DMS153 treated with DMSO at 0.1 percent for 48 hours (cell line): ENCODE results near the gene BEST3.

Experiments used
- DNase-seq: peaks from one replicate; lab custom pipeline; 2025; ENCODE audit not compliant: unreplicated experiment; lab: John Stamatoyannopoulos, UW

BEST3 gene

GRCh38 chr12:69655616-69656340 lies 43.3 kb downstream of the BEST3 start:
- no peak for DNase-seq

DNA sequence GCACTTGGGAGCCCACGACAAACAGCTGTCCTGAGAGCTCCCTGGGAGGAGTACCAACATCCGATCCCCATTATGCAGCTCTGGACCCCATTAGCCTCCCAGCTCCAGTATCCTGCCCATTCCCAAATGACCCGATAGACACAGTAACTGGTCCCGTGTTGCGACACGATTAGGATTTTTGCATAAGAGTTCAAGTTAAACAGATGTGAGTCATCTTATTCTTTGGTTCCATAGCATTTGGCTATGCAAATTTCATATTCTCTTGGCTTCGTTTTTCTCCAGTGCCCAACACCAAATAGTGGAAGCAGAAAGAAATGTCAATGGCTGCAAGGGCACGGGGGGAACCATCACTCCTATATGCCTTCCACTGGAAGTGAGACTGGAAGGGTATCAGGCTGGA lies 45.4 kb downstream of the BEST3 start:
- no peak for DNase-seq

- no peak for DNase-seq
These were observed 47.2 kb downstream of the BEST3 start for GRCh38 chr12:69651922-69652321.

DNA sequence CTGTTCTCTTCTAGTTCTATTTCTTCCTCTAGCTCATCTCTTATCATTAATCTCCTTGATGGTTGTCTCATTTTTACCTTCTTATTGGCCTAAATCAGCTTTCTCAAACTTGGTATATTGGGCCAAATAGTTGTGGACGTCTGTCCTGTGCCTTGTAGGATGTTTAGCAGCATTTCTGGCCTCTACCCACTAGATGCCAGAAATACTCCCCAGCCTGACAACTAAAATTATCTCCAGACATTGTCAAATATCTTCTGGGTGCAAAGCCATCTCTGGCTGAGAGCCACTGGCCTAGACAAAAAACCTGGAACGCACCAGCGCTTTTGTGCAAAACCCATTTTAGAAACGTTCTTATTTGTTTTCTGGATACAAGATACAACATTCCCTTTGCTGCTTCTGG lies 49.6 kb downstream of the BEST3 start:
- no peak for DNase-seq

DNA sequence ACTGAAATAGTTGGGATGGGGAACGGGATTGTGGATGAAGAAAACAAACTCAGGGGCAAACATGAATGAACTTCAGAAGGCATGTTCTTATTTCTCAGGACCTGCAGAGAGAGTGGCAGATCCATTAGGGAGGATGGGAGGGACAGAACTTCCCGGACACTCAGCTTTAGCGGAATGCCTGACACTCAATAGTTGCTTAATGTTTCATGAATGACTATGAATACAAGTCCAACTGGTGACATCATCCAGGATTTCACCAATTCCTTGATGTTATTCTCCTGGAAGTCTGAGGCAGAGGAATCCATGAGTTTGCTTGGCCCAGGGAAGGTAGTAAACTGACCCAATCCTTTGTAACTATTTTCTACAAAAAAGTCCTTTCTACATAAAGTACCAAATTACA lies 50.6 kb downstream of the BEST3 start:
- no peak for DNase-seq

GRCh38 chr12:69647178-69647577 lies 51.9 kb downstream of the BEST3 start:
- DNase-seq = no peak

- DNase-seq = no peak
These were observed 54.1 kb downstream of the BEST3 start for GRCh38 chr12:69645031-69645430.

- no peak for DNase-seq
These were observed 54.6 kb downstream of the BEST3 start for GRCh38 chr12:69644511-69644910.

GRCh38 chr12:69642531-69642930 lies 56.6 kb downstream of the BEST3 start:
- DNase-seq = no peak

DNA sequence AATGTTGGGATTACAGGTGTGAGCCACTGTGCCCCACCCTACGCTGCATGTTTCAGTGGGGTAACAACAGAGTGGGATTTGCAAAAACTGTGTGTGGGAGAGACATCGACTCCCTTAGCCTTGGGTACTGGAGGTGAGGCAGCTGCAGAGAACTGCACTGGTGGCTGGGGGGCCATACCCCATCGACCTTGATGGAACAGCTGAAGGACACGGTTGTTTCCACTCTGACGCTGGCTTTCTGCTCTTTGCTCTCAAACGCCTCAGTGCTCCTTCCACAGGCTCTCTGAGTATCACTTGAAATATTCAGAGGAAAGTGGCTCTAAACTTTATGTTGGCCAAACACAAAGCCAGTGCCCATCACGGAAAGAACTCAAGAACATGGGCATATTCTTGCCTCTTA lies 57.6 kb downstream of the BEST3 start:
- DNase-seq = no peak

DNA sequence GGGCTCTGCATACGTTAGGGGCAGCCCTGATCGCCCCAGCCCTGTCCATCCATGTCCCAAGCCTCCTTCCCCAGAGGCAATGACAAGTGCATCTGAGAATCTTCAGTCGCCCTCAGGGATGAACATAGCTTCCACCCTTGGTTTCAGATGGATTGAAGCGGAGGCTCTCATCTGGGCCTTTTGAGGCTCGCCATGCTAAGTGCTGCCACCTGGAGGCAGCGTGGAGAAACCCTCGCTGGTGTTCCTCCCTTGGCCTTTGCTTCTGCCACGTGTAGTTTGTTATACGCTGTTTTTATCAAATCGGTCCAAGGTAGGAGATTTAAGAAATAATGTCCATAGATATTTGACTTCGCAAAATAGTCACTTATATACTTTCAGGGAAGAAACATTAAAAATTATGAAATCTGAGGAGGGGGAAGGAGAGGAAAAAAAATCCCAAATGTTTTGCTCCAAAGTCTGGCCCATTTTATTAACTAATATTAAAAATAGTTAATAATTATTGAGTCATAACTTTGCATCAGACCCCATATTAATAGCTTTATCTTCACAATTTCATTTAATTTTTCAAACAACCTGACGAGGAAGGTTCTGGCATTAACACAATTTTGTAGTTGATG lies 59.6 kb downstream of the BEST3 start:
- DNase-seq = peak; percentile 21

DNA sequence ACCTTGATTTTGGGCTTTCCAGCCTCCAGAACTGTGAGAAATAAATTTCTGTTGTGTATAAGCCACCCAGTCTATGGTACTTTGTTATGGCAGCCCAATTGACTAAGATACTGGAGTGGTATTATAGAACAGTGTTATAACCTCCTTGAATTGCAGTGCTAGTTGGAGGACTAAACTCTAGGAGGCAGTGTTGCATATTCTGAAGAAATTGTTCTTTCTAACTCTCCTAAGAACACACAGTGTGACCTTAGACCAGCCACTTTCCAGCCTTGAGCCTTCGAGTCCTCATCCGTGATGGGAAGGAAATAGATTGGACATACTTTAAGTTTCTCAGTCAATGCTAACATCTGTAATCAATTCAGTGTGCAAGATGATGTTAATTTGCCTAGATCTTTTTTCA lies 66.0 kb downstream of the BEST3 start:
- no peak for DNase-seq

- no peak for DNase-seq
These were observed 68.9 kb downstream of the BEST3 start for GRCh38 chr12:69630191-69630590.

- no peak for DNase-seq
These were observed 71.6 kb downstream of the BEST3 start for GRCh38 chr12:69627501-69627900.

DNA sequence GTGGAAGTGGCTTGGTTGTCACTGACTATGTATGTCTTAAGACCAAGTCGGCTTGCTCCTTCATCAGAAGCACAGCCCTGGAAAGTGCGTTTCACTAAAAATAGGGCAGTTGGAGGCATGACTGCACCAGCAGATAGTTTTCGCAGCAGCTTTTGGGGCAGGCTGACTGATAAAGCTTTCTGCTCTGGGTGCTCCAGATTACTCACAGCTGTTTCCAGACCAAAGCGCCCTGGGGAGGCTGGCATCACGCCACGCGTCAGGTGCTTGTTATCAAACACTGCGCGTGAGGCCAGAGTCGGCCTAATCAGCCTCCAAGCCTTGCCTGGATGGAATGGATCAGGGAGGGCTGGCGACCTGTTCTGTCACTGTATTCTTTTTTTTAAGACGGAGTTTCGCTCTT lies 75.1 kb downstream of the BEST3 start:
- peak; percentile 13 for DNase-seq

GRCh38 chr12:69621551-69621950 lies 77.6 kb downstream of the BEST3 start:
- no peak for DNase-seq

DNA sequence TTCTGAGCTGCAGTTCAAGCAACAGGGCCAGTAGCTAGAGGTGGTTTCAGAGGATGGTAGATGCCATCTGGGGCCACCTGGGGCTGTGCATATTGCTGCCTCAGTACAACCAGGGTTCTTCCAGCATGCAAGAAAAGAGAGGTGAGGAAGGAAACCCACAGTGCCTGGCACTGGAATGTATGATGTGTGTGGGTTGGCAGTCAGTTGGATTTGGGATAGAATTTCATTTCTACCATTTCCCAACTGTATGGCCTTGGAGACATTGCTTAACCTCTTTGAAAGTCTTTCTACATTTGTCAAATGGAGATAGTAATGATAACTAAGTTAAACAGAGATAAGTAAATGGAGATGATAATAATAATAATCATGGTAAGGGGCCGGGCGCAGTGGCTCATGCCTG lies 78.2 kb downstream of the BEST3 start:
- DNase-seq = no peak

GRCh38 chr12:69620077-69620476 lies 79.0 kb downstream of the BEST3 start:
- no peak for DNase-seq

DNA sequence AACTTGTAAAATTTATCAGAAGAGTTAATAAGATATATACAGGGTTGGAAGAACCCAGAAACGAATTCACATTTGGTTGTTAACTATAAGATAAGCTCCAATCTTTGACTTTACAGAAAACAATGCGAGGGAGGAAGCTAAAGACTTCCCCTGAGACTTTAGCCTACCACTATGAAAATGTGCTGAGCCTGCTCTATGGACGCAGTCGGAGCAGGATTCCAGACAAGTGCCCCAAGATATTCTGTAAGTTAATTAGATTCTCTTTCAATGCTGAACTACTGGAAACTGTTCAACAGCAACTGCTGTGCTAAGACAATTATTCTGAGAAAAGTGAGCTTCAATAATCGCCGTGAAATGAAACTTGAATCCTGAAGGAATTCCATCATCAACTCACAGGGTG lies 80.1 kb downstream of the BEST3 start:
- no peak for DNase-seq

- DNase-seq = no peak
These were observed 83.1 kb downstream of the BEST3 start for GRCh38 chr12:69616025-69616424.

GRCh38 chr12:69613351-69613750 lies 85.8 kb downstream of the BEST3 start:
- DNase-seq = no peak

- no peak for DNase-seq
These were observed 88.4 kb downstream of the BEST3 start, which contains the start of gene LRRC10 for GRCh38 chr12:69610729-69611128. LRRC10 (minus strand) TSS chr12:69610907; CDS start chr12:69610838, 69 bp downstream.

- no peak for DNase-seq
These were observed 89.0 kb downstream of the BEST3 start for GRCh38 chr12:69610126-69610525.
